Epithelial cell of proximal tubule (primary cell): ENCODE data around the gene PAGE1. TPM values are rescaled to one million over a fixed set of nuclear protein-coding genes. Genes with fewer than 3 reads are reported as not detected.

Experiments
- DNase-seq: peaks from one replicate; pipeline ENCODE4 v3.0.0-alpha.2; 2011; ENCODE audit warnings: low read depth
- H3K4me3 ChIP-seq: 2 replicates; pipeline ENCODE4 v1.5.1; 2011; ENCODE audit warnings: low read depth, mild to moderate bottlenecking, low read length
- total RNA-seq: library from RNA; depleted of rRNA; stranded (reverse); fragments of >200 nt; gene quantifications from 2 replicates; pipeline ENCODE4 v1.2.3, GENCODE V29; 2015
- TF ChIP-seq, protein P1 (sequence below): conservative IDR thresholded peaks from 2 replicates; pipeline ENCODE4 v1.5.1; 2012; ENCODE audit warnings: low read depth, mild to moderate bottlenecking, low read length

PAGE1 gene
- total RNA-seq, 1 donor from 2014 or later = not detected

DNA sequence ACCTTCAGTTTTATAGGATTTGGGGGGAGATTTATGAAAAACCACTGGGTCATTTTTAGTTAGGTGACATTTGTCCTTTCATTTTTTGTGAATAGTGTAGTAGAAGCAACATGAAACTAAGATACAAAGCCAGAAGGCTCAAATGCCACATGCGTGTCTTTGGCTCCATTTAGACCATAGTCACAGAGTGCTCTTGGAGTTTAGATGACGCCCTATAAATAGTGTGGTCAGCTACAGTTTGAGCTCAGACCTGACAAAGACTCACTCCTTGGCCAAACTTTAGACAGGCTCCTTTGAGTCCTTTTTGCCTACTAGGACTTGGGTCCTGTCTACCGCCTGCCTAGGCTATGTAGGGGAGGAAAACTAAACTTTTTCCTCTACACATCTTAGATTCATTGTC, 16.8 kb upstream of the PAGE1 start:
- TF ChIP-seq, protein P1, sequence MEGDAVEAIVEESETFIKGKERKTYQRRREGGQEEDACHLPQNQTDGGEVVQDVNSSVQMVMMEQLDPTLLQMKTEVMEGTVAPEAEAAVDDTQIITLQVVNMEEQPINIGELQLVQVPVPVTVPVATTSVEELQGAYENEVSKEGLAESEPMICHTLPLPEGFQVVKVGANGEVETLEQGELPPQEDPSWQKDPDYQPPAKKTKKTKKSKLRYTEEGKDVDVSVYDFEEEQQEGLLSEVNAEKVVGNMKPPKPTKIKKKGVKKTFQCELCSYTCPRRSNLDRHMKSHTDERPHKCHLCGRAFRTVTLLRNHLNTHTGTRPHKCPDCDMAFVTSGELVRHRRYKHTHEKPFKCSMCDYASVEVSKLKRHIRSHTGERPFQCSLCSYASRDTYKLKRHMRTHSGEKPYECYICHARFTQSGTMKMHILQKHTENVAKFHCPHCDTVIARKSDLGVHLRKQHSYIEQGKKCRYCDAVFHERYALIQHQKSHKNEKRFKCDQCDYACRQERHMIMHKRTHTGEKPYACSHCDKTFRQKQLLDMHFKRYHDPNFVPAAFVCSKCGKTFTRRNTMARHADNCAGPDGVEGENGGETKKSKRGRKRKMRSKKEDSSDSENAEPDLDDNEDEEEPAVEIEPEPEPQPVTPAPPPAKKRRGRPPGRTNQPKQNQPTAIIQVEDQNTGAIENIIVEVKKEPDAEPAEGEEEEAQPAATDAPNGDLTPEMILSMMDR = no peak
- no peak for DNase-seq
- H3K4me3 ChIP-seq = no peak overlapping the region

- DNase-seq = no peak
- TF ChIP-seq, protein P1 = no peak
- no peak overlapping the region for H3K4me3 ChIP-seq
These were observed 15.0 kb upstream of the PAGE1 start for GRCh38 chrX:49710744-49711319.

DNA sequence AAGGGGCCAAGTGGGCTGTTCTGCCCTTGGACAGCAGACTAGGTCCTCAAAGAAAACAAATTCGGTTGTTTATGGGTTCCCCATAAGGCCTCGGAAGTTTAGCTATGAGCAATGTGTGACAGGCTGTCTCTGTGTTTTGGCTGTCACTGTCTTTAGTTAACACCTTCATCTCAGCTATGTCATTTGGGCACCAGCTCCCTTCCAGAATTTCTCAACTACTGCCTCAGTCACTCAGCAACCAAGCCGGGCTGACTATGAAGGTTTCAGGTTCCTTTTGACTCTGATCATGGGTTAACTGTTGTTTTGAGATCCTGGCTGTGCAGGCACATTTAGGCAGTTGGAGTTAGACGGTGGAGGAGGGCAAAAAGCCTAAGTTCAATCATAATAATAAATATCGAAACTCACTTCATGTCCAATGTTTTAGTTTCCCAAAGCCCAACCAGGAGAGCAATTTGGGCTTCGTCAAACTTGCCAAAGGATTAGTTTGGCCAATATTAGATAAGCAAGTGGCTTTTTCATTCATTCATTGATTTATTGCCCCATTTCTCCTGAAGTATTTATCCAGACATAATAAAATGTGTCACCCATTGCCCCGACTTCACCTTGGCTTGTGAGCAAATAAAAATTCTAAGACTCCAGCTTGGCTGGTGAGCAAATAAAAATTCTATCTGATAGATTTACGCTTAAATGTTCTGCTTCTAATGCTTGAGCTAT, 9.1 kb upstream of the PAGE1 start:
- TF ChIP-seq, protein P1 = no peak
- no peak for DNase-seq
- no peak overlapping the region for H3K4me3 ChIP-seq

- TF ChIP-seq, protein P1 = no peak
- DNase-seq = no peak
- no peak overlapping the region for H3K4me3 ChIP-seq
These were observed 6.1 kb upstream of the PAGE1 start for GRCh38 chrX:49701933-49702332.

GRCh38 chrX:49701323-49701722, 5.5 kb upstream of the PAGE1 start:
- TF ChIP-seq, protein P1 = no peak
- H3K4me3 ChIP-seq = no peak overlapping the region
- no peak for DNase-seq

DNA sequence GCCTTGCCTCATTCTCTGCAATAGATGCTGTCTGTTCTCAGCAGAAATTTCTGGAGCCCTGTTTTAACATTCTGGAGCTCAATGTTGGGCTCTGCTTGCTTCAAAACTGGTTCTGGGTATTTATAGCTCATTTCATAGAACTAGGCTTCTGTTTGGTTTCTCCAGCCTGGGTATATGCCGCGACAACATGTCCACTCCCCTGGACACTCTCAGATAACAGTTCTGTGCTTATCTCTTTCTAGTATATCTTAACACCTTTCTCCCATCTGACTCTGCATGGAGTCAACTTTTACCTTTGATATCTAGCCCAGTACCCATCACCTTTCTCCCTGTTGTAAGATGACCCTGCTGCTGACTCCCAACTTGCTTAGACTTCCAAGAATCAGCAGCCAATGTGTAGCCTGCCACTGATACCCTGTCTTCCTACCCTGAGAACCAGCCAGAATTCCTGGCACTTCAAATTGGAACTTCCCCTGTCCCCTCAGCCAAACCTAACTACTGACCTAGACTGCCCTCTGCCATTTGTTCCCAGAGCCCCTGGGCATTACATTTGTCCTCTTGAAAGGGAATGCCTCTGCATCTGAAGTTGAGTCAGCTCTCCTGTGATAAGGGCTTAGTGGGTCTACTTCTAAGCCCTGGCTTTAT, 20.6 kb downstream of the PAGE1 start:
- no peak overlapping the region for H3K4me3 ChIP-seq
- DNase-seq = no peak
- TF ChIP-seq, protein P1 = no peak

DNA sequence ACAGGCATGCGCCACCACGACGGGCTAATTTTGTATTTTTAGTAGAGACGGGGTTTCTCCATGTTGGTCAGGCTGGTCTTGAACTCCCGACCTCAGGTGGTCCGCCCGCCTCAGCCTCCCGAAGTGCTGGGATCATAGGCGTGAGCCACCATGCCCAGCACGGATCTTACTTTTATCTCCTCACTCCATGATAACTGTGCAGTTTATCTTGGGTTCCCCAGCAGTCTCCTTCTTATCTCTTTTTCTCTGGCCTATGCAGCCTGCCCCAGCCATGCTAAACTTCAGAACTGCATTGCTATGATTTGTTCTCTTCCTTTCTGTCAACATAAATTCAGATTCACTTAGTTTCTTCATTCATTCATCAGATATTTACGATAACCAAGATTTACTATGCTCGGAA, 22.4 kb downstream of the PAGE1 start:
- DNase-seq = no peak
- TF ChIP-seq, protein P1 = no peak
- H3K4me3 ChIP-seq = no peak overlapping the region
